Stimulated activated memory B cell treated with anti-CD40 and anti-IgM and Interleukin-4, amounts not matched to agents 10 μg/mL and 1 μg/mL and 100 μg/mL, for 72 hours (primary cell): ENCODE results near the gene SKA3.

Experiments used
- ATAC-seq: fragments of 150-1000 bp; cut with Tn5 transposase; 2 replicates; pipeline ENCODE4 v1.10.0; 2021
- H3K27ac Mint-ChIP-seq: one replicate; pipeline ENCODE4 v1.8.0; 2022; ENCODE audit warnings: mild to moderate bottlenecking, mixed read lengths
- H3K27me3 Mint-ChIP-seq: one replicate; pipeline ENCODE4 v1.8.0; 2022; ENCODE audit warnings: mixed read lengths
- H3K36me3 Mint-ChIP-seq: one replicate; pipeline ENCODE4 v1.8.0; 2022; ENCODE audit warnings: mixed read lengths
- H3K4me1 Mint-ChIP-seq: one replicate; pipeline ENCODE4 v1.8.0; 2022; ENCODE audit warnings: mixed read lengths
- H3K4me3 Mint-ChIP-seq: one replicate; pipeline ENCODE4 v1.8.0; 2022; ENCODE audit warnings: mild to moderate bottlenecking, moderate library complexity, mixed read lengths
- H3K9me3 Mint-ChIP-seq: one replicate; pipeline ENCODE4 v1.8.0; 2022; ENCODE audit warnings: mixed read lengths

SKA3 gene

GRCh38 chr13:21106089-21106488 lies 70.3 kb downstream of the SKA3 start:
- no peak overlapping the region for H3K4me3 Mint-ChIP-seq
- no peaks in the 10 kb centered on the region for H3K36me3 Mint-ChIP-seq
- no peak for ATAC-seq
- H3K27me3 Mint-ChIP-seq, result no peaks in the 10 kb centered on the region
- no peaks in the 10 kb centered on the region for H3K4me1 Mint-ChIP-seq
- no peaks in the 10 kb centered on the region for H3K9me3 Mint-ChIP-seq
- no peak overlapping the region for H3K27ac Mint-ChIP-seq

- Mint-ChIP-seq H3K36me3 (no peaks in the 10 kb centered on the region), H3K27me3 (no peaks in the 10 kb centered on the region), H3K27ac (no peak overlapping the region), H3K4me3 (no peak overlapping the region), H3K9me3 (no peaks in the 10 kb centered on the region), H3K4me1 (no peaks in the 10 kb centered on the region)
- ATAC-seq, result no peak
These were observed 71.9 kb downstream of the SKA3 start for GRCh38 chr13:21104199-21105019.
